Measurements from ENCODE around the gene WNT16. TPM values are rescaled to one million over a fixed set of nuclear protein-coding genes. Genes with fewer than 3 reads are reported as not detected.

Gene WNT16
- total RNA-seq, 1 donor from 2014 or later = not detected

- no peak overlapping the region for H3K4me3 ChIP-seq
- H3K9me3 ChIP-seq (ENCODE audit: low read depth) = no peaks in the 10 kb centered on the region
- H2AFZ ChIP-seq (replicated peaks) = no peak overlapping the region
- no peaks in the 10 kb centered on the region for H4K20me1 ChIP-seq (ENCODE audit: low read depth)
- H3K9me3 Mint-ChIP-seq = no peaks in the 10 kb centered on the region
- no peak overlapping the region for H3K4me3 Mint-ChIP-seq
- no peaks in the 10 kb centered on the region for H3K4me1 Mint-ChIP-seq
- TF ChIP-seq EZH2 (IDR thresholded peaks at IDR 0.05) (no peak), EZH2phosphoT487 (IDR thresholded peaks at IDR 0.05) (no peak), CTCF (IDR thresholded peaks at IDR 0.05) (no peak)
- no peaks in the 10 kb centered on the region for H3K79me2 ChIP-seq (ENCODE audit: low read depth)
- no peak overlapping the region for H3K27ac ChIP-seq
- peaks cover 9% of the 10 kb centered on the region for H3K36me3 Mint-ChIP-seq
- H3K4me2 ChIP-seq = no peak overlapping the region
- peaks cover 5% of the 10 kb centered on the region for H3K27me3 Mint-ChIP-seq (ENCODE audit: insufficient read depth, low read depth)
- no peaks in the 10 kb centered on the region for H3K4me1 ChIP-seq
- no peaks in the 10 kb centered on the region for H3F3A ChIP-seq (ENCODE audit: low read depth)
- H3K27ac Mint-ChIP-seq = no peak overlapping the region
- no peaks in the 10 kb centered on the region for H3K36me3 ChIP-seq
- H3K9ac ChIP-seq = no peak overlapping the region
- no peaks in the 10 kb centered on the region for H3K27me3 ChIP-seq
- no peak for DNase-seq (ENCODE audit: low spot score)
Observed at GRCh38 chr7:121341933-121342332, 13.1 kb downstream of the WNT16 start.

- H3K9ac ChIP-seq = no peak overlapping the region
- no peaks in the 10 kb centered on the region for H3F3A ChIP-seq (ENCODE audit: low read depth)
- H3K4me1 ChIP-seq = no peaks in the 10 kb centered on the region
- no peaks in the 10 kb centered on the region for H4K20me1 ChIP-seq (ENCODE audit: low read depth)
- no peak overlapping the region for H2AFZ ChIP-seq (replicated peaks)
- no peak overlapping the region for H3K4me2 ChIP-seq
- no peaks in the 10 kb centered on the region for H3K79me2 ChIP-seq (ENCODE audit: low read depth)
- peaks cover 15% of the 10 kb centered on the region for H3K36me3 Mint-ChIP-seq
- H3K4me3 Mint-ChIP-seq = no peak overlapping the region
- DNase-seq (ENCODE audit: low spot score) = no peak
- H3K9me3 Mint-ChIP-seq = no peaks in the 10 kb centered on the region
- H3K9me3 ChIP-seq (ENCODE audit: low read depth) = no peaks in the 10 kb centered on the region
- no peak for TF ChIP-seq EZH2 (IDR thresholded peaks at IDR 0.05)
- TF ChIP-seq CTCF (IDR thresholded peaks at IDR 0.05) = no peak
- TF ChIP-seq EZH2phosphoT487 (IDR thresholded peaks at IDR 0.05) = no peak
- H3K27me3 Mint-ChIP-seq (ENCODE audit: insufficient read depth, low read depth) = peaks cover 5% of the 10 kb centered on the region
- no peak overlapping the region for H3K27ac ChIP-seq
- no peak overlapping the region for H3K4me3 ChIP-seq
- H3K27ac Mint-ChIP-seq = no peak overlapping the region
- H3K36me3 ChIP-seq = no peaks in the 10 kb centered on the region
- H3K4me1 Mint-ChIP-seq = peaks cover 5% of the 10 kb centered on the region
- no peaks in the 10 kb centered on the region for H3K27me3 ChIP-seq
Observed at GRCh38 chr7:121342631-121343030, 13.8 kb downstream of the WNT16 start.

DNA sequence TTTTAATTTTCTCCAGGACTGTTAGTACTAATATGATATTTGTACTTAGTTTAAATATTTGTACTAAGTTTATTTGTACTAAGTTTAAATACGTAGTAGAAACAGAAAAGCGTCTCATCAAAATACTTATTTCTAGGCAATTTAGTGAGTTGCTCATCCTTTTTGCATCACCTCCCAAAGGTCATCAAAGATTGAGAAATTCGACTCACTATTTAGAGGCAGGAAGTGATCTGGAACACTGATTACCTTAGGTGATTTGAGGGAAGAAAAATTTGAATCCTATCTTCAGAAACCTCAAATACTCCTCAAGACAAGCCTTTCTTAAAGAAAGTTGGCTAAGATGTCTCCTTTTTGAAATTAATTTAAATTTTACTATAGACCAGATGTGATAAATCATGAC lies 14.5 kb downstream of the WNT16 start:
- H3K9me3 Mint-ChIP-seq = no peaks in the 10 kb centered on the region
- H3K9me3 ChIP-seq (ENCODE audit: low read depth) = no peaks in the 10 kb centered on the region
- H3K9ac ChIP-seq = no peak overlapping the region
- no peak overlapping the region for H3K4me3 Mint-ChIP-seq
- peaks cover 4% of the 10 kb centered on the region for H3K27me3 Mint-ChIP-seq (ENCODE audit: insufficient read depth, low read depth)
- H3K4me1 Mint-ChIP-seq = peaks cover 5% of the 10 kb centered on the region
- no peak overlapping the region for H3K27ac ChIP-seq
- H2AFZ ChIP-seq (replicated peaks) = no peak overlapping the region
- no peaks in the 10 kb centered on the region for H3F3A ChIP-seq (ENCODE audit: low read depth)
- no peaks in the 10 kb centered on the region for H3K4me1 ChIP-seq
- H3K79me2 ChIP-seq (ENCODE audit: low read depth) = no peaks in the 10 kb centered on the region
- H4K20me1 ChIP-seq (ENCODE audit: low read depth) = no peaks in the 10 kb centered on the region
- H3K36me3 Mint-ChIP-seq = peaks cover 15% of the 10 kb centered on the region
- H3K4me3 ChIP-seq = no peak overlapping the region
- H3K4me2 ChIP-seq = no peak overlapping the region
- H3K27ac Mint-ChIP-seq = no peak overlapping the region
- no peaks in the 10 kb centered on the region for H3K27me3 ChIP-seq
- no peak for DNase-seq (ENCODE audit: low spot score)
- TF ChIP-seq CTCF (IDR thresholded peaks at IDR 0.05) = no peak
- no peak for TF ChIP-seq EZH2 (IDR thresholded peaks at IDR 0.05)
- no peak for TF ChIP-seq EZH2phosphoT487 (IDR thresholded peaks at IDR 0.05)
- no peaks in the 10 kb centered on the region for H3K36me3 ChIP-seq

Measured in neural progenitor cell (in vitro differentiated cells).